Stimulated activated CD8-positive, alpha-beta memory T cell treated with anti-CD3 and anti-CD28 coated beads, Interleukin-7, amount 100 ng/mL, for 48 hours (primary cell): ENCODE data around the gene COPB2.

Source experiments
- DNase-seq, 2 donors: peaks; one replicate each; pipeline ENCODE4 v3.0.0-alpha.2; 2020; ENCODE audit warnings: low read depth in 1 of 2; ENCODE audit errors: extremely low read depth in 1 of 2

COPB2 gene

DNA sequence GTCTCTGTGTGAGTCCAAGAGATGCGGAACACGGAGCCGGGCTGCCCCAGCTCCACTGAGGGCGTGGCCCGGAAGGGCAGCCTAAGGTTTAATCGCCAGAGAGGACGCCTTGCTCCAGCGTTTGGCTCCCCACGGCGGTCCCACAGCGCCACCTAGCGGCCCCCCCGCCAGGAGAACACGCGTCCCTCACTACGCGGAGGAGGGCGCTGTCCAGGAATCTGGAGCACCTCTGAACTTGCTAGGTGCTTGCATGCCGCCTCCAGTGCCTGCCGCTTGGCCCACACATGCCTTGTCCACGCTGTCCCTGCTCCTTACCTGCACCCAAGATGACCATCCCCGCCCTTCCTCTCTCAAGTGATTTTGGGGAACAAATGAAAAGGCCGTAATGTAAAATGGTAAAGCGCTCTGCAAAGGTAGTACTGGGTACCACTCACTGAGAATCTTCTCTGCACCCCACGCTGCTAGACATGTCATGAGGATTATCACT lies 60.0 kb downstream of the COPB2 start:
- DNase-seq = peak; percentile 69 to 79

DNA sequence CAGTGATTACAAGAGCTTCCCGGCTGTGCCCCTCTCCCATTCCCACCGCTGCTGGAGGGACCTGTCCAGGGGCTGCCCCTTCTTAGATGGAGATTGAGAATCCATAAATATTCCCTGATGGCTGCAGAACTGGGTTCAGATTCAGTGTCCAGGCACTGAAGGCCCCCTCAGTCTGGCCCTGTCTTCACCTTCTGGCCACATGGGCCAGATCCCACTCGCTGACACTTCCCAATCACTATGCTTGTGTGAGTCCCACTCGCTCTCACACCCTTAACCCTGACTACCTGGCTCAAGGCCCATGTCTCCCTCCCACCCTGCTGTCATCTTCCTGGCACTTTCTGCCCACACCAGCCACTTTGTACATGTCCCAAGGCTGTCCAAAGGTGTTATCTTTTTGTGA lies 61.1 kb downstream of the COPB2 start:
- no peak for DNase-seq

DNA sequence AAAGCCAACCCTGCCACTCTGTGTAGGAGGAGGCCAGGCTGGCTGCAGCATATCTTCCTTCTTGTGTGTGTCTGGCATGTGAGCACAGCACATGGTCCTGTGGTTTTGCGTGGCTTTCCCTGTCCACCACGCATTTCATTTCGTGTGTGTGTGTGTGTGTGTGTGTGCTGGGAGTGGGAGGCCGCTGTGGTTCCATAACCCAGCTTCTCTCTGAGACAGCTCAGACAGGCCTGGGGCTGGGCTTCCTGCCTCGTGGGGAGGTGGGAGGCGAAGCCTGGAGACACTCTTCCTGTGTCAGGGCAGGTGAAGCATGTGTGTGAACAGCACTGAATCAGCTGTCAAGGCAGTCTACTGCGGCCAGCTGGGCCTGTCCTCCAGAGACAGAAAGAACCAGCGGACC lies 61.6 kb downstream of the COPB2 start:
- DNase-seq = no peak

DNA sequence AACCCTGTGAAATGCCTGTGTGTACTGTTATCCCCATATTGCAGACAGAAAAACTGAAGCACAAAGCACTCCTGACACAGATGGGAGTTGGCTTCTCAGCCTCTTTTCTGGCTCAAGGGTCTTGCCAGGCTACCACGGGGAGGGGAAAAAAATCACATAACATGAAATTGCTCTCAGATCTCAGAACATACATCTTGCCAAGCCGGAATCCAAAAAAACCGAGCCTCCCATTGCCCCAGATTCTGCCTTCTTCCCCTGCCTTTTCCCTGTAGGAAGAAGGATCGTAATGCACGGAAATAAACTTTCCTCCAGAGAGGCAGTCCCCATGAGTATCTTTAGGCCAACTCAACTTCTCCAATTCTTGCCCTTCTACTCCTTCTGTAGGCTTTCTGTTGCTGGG lies 62.2 kb downstream of the COPB2 start:
- no peak for DNase-seq

DNA sequence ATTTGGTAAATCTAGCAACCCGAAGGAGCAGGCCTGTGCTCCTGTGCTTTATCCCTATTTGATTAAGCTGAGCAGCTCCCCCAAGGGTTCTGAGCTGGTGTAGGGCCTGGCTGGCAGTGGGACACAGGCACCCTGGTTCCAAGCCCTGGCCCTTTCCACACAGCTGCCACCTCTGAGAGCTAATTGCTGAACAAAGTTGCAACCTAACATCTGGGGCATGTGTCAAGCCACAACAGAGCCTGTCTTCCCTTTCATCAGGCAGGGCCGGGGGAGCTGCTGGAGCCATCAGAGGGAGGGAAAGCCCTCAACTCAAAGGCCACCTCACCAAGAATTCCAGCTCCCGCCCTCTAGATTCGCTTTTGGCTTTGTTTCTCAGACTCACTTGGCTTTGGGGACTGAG lies 62.7 kb downstream of the COPB2 start:
- DNase-seq = no peak

DNA sequence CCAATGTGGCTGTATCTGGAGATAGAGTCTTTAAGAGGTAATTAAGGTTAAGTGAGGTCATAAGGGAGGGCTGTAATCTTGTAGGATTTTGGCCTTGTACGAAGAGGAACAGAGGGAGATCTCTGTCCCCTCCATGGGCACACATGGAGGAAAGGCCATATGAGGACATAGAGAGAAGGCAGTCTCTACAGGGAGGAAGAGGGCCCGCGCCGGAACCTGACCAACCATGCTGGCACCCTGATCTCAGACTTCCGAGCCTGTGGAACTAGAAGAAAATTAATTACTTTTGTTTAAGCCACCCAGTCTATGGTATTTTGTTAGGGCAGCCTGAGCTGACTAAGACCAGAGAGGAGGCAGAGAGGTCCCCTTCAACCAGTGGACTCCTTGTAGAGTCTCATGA lies 63.3 kb downstream of the COPB2 start:
- no peak for DNase-seq

DNA sequence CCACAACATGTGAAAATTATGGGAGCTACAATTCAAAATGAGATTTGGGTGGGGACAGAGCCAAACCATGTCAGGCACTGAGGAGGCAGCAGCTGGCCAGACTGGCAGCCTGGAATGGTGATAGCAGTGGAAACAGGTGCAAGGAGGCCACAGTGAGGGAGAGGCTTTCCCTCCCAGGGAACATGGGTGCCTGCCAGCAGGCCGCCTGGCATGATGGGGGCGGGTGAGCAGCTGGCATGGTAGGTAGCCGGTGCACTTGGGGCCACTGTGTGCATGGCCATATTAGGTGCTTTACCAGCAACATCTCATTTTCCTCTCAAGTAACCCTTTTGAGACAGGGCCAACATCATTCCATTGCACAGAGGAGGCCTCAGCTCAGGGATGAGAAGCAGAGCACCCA lies 63.9 kb downstream of the COPB2 start:
- no peak for DNase-seq

DNA sequence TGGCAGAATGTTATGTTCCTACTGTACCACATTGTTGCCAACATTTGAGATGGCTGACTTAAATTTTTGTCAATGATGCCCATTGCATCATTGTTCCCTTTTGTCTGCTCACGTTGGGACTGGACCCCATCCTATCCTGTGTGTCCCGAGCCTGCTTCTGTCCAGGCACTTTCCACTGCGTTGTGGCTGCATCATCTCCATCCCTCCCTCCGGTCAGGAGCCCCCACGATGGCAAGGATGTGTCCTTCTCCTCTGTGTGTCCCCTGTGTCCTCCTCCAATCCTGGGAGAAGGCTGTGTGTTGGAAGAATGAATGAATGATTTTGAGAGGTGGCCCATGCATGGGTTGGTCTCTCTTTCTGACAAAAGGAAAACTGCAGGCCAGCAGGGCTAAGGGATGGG lies 65.0 kb downstream of the COPB2 start:
- no peak for DNase-seq

DNA sequence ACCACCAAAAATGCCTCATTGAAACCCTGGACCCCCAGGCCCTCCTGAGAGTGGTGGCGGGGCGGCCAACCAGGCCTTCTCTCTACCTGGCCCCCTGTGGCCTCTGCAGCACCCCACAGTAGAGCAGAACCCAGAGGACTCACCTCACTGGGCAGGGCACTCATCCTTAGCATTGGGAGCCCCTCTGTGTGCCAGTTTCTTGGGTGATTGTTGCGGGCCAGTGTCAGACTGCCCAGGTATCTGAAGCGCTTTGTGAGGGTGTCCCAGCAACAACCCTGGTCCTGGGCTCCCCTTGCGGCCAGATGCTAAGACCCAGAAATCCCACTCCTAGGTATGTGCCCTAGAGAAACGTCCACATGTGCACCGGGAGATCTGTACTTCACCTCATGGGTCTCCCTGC lies 66.3 kb downstream of the COPB2 start:
- DNase-seq = no peak

DNA sequence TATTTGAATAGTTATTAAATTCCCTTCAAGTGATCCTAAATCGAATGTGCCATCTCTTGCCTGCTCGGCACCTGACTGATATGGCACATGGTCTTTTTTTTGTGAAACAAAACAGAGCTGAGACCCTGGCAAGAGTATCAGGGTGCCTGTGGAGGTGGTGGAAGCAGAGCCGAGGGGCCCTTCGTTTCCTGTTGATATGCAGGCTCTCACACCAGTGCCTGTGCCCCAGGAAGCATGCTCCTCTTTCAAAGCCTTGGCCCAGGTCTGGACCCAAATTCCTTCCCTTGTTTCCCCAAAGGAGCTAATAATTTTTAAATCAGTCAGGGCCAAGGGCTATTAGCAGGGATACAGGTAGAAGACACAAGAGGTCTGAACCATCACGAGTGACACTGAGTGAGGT lies 67.1 kb downstream of the COPB2 start:
- DNase-seq = no peak

DNA sequence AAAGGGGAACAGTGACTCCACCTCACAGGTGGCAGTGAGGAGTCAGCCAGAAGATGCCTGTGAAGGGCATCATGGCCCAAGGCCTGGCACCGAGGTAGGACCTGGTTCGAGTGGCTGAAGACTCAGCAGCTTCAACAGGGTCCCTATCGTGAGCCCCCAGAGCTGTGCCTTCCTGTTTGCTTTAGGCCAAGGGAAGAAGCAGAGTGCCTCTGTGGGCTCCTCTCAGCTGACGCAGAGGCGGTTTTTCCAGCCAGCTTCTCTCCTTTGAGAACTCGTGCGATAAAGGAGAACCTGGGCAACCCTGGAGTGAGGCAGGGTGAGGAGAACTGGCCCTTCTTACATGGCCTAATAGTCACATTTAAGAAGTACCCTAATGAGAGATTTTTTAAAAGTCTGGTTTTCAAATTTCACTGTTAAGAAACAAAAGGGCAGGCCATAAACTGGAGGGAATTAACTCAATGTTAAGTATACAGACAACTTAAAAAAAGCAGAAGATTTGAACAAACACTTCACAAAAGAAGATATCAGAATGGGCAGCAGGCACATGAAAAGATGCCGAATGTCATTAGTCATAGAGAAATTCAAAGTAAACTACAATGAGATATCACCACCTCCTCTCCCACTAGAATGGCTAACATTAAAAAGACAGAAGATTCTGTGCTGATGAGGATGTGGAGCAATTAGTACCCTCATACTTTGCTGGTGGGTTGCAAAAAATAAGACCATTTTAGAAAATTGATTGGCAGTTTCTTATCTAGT lies 68.7 kb downstream of the COPB2 start:
- no peak for DNase-seq

DNA sequence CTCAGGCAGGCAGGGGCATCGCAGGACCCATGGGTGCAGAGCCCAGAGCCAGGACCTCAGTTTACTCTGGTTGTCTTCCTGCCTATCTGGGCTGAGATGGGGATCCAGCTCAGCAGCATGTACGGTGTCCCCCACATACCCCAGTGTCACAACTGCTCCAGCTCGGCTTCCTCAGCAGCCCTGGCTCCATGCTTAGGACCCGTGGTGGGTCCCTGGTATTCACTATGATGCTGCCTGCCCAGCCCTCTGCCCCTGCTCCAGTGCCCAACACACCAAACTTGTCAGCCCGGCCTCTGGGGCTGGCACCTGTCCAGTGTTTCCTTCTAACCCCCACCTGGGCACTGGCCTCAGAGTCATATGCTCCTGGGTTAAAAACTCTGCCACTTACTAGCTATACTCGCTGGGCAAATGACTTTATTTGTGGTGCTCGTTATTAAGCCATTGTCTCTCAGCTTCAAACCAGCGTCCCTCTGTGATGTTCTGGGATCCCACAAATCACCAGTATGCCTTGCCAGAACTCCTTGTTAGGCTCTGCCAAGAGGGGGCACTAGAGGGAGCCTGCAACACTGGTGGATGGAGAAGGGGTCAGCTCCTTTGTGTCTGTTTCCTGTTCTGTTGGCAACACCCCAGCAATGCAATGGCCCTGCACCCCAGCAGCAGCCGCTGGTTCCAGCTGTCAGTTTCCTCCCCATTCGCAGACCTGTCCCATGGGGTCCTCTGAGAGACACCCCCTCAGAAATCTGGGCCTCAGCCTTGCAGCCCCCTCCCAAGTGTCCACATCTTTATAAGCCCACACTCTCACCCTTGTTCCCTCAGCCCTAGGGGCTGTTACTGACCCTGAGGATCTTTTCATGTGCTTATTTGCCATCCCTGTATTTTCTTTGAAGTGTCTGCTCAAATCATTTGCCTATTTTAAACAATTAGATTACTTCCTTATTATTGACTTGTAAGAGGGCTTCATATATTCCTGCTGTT lies 69.7 kb downstream of the COPB2 start:
- no peak for DNase-seq

DNA sequence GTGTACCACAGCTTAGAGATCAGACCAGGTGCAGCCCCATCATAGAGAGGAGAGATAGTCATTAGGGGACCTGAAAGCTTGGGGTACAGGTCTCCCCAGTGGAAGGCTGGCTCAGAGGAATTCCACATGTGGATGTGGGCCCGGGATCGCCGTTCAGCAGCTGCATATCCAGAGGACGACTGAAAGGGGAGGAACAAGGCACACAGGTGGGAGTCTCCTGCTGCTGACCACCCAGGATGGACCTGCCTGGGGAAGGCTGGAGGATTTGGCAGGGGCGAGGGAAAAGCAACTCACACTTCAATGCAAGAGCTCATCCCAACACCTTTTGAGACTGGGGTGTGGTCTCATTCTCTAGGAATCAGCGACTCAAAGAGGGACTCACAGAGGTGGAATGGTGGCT lies 70.6 kb downstream of the COPB2 start:
- no peak for DNase-seq

DNA sequence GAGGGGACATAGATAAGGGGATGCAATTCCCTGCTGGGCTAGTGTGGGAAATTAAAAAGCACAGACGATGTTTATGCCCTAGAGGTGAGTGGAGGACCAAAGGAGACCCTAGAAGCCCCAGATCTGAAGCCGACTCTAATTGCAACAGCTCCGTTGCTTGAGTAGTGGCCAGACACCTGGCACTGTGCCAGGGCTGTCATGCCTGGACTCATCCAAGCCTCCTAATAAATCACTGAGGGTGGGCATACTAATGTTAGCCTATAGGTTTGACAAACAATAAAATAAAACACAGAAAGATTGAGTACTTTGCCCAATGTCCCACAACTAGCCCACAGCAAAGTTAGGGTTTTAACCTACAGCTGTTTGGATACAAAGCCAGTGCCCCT lies 71.0 kb downstream of the COPB2 start:
- no peak for DNase-seq

DNA sequence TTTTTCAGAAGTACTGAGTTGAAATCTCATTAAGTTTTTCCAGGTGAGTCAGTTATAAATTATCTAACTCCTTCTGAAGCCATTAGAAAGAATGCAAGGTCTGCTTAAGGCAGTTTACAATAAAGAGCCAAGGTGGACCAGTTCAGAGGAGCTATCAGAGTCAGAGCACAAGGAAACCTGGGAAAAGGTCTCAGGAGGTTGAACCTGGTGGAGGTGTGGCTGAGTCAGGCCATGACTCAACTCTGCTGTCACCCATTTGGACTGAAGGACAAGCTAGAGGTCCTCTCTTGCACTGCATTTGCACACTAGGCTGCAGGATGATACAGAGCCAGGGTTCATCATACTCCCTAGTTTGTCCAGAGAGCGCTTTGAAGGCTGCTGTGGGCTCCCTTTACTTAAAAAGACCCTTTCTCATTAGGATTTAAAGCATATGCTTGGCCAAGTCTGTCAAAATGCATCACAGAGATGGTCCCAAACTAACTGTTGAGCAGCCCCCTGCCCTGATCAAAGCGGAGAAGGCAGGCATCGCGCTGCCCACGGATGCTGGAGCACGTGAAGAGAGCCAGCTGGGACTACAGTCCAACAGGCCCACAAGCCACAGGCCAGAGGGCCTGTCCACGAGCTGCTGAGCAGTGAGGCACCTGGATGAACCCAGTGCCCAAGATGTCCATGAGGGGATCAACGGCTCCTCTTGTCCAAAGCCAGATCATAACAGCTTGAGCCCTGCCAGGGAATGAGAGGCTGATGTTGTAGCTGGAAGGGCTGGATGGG lies 71.6 kb downstream of the COPB2 start:
- no peak for DNase-seq

DNA sequence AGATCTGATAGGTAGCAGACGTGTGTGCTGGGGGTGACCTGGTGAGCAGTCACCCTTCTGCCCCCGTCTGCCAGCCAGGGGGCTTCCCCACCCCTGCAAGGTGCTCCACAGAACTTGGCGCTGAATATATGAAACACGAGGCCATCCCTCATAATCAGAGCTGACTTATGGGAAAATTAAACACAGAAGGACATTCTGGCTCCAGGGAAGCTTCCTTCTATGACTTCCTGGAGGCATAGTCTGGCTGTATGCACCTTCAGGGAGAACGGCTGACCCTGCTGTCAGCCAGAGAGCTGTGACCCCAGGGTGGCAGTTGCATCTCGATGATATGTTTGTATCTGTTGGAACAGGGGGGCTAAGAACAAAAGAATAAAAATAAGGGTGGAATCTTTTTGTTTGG lies 72.2 kb downstream of the COPB2 start:
- DNase-seq = no peak

DNA sequence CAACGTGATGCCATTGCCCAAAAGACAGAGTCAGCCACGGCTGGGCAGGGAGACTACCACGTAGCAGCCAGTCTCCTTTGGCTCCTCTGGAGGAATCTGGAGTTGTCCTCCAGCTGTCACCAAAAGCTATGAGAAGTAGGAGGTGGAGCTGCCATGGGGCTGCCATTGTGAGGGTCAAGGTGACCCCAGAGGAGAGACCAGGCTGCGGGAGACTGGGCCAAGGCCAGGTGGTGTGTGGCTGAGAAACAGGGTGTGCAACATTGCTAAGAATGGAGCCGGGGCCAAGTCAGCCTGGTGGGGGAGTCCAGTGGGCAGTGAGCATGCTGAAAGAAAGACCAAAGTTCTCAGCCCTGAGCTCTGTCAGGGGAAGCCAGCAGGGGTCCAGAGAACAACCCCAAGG lies 75.5 kb downstream of the COPB2 start:
- DNase-seq = no peak

DNA sequence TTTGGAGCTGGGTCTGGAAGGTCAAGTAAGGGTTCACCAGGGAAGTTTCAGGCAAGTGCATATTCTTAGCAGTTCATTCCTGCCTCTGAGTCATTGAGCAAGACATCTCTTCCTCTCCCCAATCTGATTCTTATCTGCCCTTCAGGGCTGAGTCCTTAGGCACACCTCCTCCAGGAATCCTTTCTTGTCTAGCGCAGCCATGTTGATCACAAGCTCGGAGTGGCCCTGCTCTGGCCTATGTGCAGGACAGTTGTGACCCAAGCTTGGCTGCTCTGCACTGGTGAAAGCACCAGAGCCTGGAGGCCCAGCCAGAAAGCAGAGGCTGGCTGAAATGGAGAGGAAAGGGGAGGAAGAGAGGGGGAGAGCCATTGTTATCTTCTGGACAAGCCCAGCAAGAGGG lies 76.5 kb downstream of the COPB2 start:
- DNase-seq = no peak

DNA sequence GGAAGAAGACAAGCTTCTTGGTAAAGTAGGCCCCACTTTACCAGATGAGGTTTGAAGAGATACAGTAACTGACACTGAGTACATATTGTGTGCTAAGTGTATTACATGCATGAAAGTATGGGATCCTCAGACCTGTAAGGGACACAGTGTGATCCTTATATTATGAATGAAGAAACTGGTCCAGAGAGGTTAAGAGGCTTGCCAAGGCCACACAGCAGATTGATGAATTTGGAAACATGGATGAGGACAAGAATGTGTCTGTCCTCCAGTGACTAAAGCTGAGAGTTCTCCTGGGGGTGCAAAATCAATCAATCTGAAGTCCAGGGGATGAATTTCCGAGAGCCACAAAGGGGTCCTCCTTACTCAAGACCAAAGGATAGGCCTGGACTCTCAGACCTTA lies 77.0 kb downstream of the COPB2 start:
- DNase-seq = no peak

DNA sequence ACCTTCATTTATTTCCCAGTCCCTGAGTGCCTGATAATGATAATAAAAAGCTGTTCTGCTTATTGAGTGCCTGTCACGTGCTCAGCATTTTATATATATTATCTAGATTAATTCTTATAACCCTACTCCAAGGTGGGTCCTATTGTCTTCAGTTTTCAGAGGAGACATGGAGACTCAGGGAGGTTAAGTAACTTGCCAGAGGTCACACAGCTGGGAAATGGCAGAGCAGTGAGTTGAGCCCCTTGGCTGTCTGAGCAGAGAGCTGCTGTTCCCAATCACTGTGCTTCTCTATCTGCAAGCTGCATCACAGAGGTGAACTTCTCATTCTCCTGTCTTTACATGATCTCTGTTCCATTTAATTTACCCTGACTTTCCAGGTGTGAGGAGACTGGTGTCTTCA lies 77.9 kb downstream of the COPB2 start:
- DNase-seq = no peak

DNA sequence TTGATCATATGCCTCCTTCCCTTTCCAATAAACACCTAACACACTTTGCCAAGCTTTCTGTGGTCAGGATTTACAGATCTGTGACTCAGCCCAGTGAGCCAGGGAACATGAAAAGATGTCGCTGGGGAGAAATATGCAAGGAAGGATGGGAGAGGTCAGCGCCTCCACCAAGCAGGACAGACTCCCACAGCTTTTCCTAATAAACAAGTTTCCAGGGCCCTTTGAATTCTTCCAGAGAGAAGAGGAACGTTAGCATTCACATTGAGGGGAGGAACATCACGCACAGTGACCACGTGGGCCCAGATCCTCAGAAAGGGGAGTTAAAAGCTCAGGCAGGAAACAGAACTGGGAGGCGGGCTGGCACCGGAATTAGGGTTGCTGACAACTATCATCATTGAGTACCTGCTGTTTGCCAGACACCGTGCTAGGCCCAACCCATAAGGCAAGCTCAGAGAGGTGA lies 78.9 kb downstream of the COPB2 start:
- no peak for DNase-seq
